ENCODE measurements around the gene DCP1A. TPM values are rescaled to one million over a fixed set of nuclear protein-coding genes. Genes with fewer than 3 reads are reported as not detected.

Gene DCP1A
- total and polyA plus RNA-seq, 2 of the 13 experiments (the other 11 are each of a cell fraction or from before 2014, with no cell fraction given), result 14.2 to 41.2 TPM

DNA sequence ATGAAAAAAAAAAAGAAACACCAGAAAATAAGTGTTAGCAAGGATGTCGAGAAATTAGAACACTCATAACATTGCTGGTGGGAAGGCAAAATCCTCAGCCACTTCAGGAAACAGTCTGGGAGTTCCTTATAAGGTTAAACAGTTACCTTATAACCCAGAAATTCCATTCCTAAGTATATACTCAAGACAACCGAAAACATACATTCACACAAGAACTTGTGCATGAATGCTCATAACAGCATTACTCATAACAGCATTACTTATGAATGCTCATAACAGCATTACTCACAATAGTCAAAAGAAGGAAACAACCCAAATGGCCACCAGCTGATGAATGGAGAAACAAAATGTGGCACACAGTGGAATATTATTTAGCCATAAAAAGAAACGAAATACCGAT lies 34.8 kb upstream of the DCP1A start:
- H3K9me3 ChIP-seq (ENCODE audit: low read length), result no peaks in the 10 kb centered on the region
- TF ChIP-seq, protein P1, sequence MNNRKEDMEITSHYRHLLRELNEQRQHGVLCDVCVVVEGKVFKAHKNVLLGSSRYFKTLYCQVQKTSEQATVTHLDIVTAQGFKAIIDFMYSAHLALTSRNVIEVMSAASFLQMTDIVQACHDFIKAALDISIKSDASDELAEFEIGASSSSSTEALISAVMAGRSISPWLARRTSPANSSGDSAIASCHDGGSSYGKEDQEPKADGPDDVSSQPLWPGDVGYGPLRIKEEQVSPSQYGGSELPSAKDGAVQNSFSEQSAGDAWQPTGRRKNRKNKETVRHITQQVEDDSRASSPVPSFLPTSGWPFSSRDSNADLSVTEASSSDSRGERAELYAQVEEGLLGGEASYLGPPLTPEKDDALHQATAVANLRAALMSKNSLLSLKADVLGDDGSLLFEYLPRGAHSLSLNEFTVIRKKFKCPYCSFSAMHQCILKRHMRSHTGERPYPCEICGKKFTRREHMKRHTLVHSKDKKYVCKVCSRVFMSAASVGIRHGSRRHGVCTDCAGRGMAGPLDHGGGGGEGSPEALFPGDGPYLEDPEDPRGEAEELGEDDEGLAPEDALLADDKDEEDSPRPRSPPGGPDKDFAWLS (CRISPR knock-in tag; IDR thresholded peaks at IDR 0.05; ENCODE audit: borderline replicate concordance), result no peak
- TF ChIP-seq, protein P2, sequence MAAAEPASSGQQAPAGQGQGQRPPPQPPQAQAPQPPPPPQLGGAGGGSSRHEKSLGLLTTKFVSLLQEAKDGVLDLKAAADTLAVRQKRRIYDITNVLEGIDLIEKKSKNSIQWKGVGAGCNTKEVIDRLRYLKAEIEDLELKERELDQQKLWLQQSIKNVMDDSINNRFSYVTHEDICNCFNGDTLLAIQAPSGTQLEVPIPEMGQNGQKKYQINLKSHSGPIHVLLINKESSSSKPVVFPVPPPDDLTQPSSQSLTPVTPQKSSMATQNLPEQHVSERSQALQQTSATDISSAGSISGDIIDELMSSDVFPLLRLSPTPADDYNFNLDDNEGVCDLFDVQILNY (CRISPR knock-in tag; conservative IDR thresholded peaks at IDR 0.05), result no peak
- TF ChIP-seq ZNF570 (CRISPR knock-in tag; IDR thresholded peaks at IDR 0.05; ENCODE audit: borderline replicate concordance) (no peak), GTF3A (CRISPR knock-in tag; conservative IDR thresholded peaks at IDR 0.05) (no peak), ZNF674 (CRISPR knock-in tag; IDR thresholded peaks at IDR 0.05; ENCODE audit: low read depth) (no peak), SNAPC2 (CRISPR knock-in tag; IDR thresholded peaks at IDR 0.05) (no peak), ZNF557 (CRISPR knock-in tag; IDR thresholded peaks at IDR 0.05) (no peak), SRY (CRISPR knock-in tag; IDR thresholded peaks at IDR 0.05) (no peak), ZNF329 (CRISPR knock-in tag; IDR thresholded peaks at IDR 0.05; ENCODE audit: low read depth) (no peak), ZNF431 (CRISPR knock-in tag; IDR thresholded peaks at IDR 0.05; ENCODE audit: borderline replicate concordance, low read depth) (no peak), ERF (CRISPR knock-in tag; IDR thresholded peaks at IDR 0.05) (no peak)
- TF ChIP-seq, protein P3, sequence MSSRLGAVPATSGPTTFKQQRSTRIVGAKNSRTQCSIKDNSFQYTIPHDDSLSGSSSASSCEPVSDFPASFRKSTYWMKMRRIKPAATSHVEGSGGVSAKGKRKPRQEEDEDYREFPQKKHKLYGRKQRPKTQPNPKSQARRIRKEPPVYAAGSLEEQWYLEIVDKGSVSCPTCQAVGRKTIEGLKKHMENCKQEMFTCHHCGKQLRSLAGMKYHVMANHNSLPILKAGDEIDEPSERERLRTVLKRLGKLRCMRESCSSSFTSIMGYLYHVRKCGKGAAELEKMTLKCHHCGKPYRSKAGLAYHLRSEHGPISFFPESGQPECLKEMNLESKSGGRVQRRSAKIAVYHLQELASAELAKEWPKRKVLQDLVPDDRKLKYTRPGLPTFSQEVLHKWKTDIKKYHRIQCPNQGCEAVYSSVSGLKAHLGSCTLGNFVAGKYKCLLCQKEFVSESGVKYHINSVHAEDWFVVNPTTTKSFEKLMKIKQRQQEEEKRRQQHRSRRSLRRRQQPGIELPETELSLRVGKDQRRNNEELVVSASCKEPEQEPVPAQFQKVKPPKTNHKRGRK (CRISPR knock-in tag; IDR thresholded peaks at IDR 0.05), result no peak
- no peak overlapping the region for H3K4me3 ChIP-seq (replicated peaks in 1 of 3; ENCODE audit: insufficient read depth in 1 of 3, low read depth in 2 of 3, low read length in 3 of 3)
- FAIRE-seq (no peak), DNase-seq (ENCODE audit: low spot score) (no peak), ATAC-seq (no peak)
- 40% methylated on average over 4 of the region's 4 CpGs for WGBS (ENCODE audit: low lambda C conversion rate)
- no peaks in the 10 kb centered on the region for H4K20me1 ChIP-seq (ENCODE audit: insufficient read depth, low read length)
- intact Hi-C loops (cut with micrococcal nuclease; ENCODE audit: unreplicated experiment) (no loop called here), in situ Hi-C loops (cut with HindIII; ENCODE audit: extremely low pct_ligation_motif_present, low pct_unique_long_range_greater_than_20kb) (no loop called here)
- H3K9ac ChIP-seq (ENCODE audit: insufficient read depth, low read depth, low read length), result no peak overlapping the region
- no peaks in the 10 kb centered on the region for H3K36me3 ChIP-seq (replicated peaks in 1 of 2; ENCODE audit: control insufficient read depth in 1 of 2, insufficient read depth in 2 of 2, low read length in 2 of 2)
- ChIA-PET CTCF (ENCODE audit: low intra/inter-chr PET ratio, low total read pairs) (no interaction called here), POLR2A (no interaction called here)
- no peaks in the 10 kb centered on the region for H3K4me1 ChIP-seq (ENCODE audit: insufficient read depth, low read length)
- no peak overlapping the region for H2AFZ ChIP-seq (ENCODE audit: low read length)
- H3K4me2 ChIP-seq (ENCODE audit: low read depth, low read length), result no peak overlapping the region
- H3K79me2 ChIP-seq (ENCODE audit: insufficient read depth, low read length), result no peaks in the 10 kb centered on the region
- no peaks in the 10 kb centered on the region for H3K27me3 ChIP-seq (ENCODE audit: control insufficient read depth in 1 of 2, insufficient read depth in 2 of 2, low read length in 2 of 2)
- BruUV-seq (replicated peaks), result no TSS peak
- no peak overlapping the region for H3K27ac ChIP-seq (ENCODE audit: extremely low read length, insufficient read depth, low read length)
